ENCODE measurements around the gene GALNT17.

Gene GALNT17

GRCh38 chr7:71696511-71696910 is 564.6 kb downstream of the GALNT17 start:
- no CpG with 5 or more reads among the region's 2 CpGs for WGBS (ENCODE audit: insufficient coverage)
- ChIA-PET CTCF (interaction anchor here (1.4 kb wide), 1 partner anchor 19 kb away, joined by 3 read pairs; no protein-coding TSS in a partner anchor), POLR2A (no interaction called here)
- no peaks in the 10 kb centered on the region for H3K4me1 ChIP-seq (ENCODE audit: control extremely low read depth in 1 of 4, control insufficient read depth in 4 of 4, insufficient read depth in 4 of 4, low read length in 3 of 4)
- no peak overlapping the region for H3K27ac ChIP-seq (ENCODE audit: insufficient read depth in 1 of 2, low read depth in 1 of 2, low read length in 2 of 2, poor library complexity in 1 of 2, severe bottlenecking in 2 of 2)
- DNase-seq: no peak
- peaks cover 0 to 2% (median 0%) of the 10 kb centered on the region in 5 experiments for H3K27me3 ChIP-seq (replicated peaks in 2 of 5; ENCODE audit: control insufficient read depth in 4 of 5, insufficient read depth in 5 of 5, low read length in 4 of 5)
- H3K4me3 ChIP-seq (ENCODE audit: control insufficient read depth in 1 of 7, extremely low read depth in 1 of 7, insufficient read depth in 4 of 7, low read depth in 2 of 7, low read length in 6 of 7): no peak overlapping the region
- no peaks in the 10 kb centered on the region for H3K9me3 ChIP-seq (ENCODE audit: control extremely low read depth in 1 of 5, control insufficient read depth in 4 of 5, insufficient read depth in 2 of 5, low read depth in 1 of 5, low read length in 4 of 5)
- H3K36me3 ChIP-seq (ENCODE audit: control insufficient read depth in 4 of 4, insufficient read depth in 4 of 4, low read length in 3 of 4): no peaks in the 10 kb centered on the region

DNA sequence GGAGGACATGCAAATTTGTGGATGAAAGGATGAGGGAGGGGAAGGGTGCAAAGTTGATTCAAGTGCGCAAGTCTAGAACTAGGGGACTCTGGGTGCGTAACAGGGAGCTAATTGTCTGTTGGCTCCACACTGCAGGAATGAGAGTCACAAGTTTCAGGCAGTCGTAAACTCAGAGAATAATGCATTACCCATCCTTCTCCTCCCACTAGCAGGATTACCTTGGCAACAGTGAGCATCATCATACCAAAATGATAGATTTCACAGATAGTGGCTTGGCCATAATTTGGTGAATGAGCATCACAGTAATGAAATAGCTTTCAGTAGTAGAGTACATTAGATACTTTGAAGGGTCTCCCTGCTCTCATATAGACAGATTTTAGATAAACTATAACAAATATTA is 565.5 kb downstream of the GALNT17 start:
- POLR2A ChIA-PET: no interaction called here
- H3K27ac ChIP-seq (ENCODE audit: insufficient read depth in 1 of 2, low read depth in 1 of 2, low read length in 2 of 2, poor library complexity in 1 of 2, severe bottlenecking in 2 of 2): no peak overlapping the region
- no peaks in the 10 kb centered on the region for H3K9me3 ChIP-seq (ENCODE audit: control extremely low read depth in 1 of 5, control insufficient read depth in 4 of 5, insufficient read depth in 2 of 5, low read depth in 1 of 5, low read length in 4 of 5)
- CTCF ChIA-PET: interaction anchor here (1.4 kb wide), 1 partner anchor 20 kb away, joined by 3 read pairs; no protein-coding TSS in a partner anchor
- H3K4me1 ChIP-seq (ENCODE audit: control extremely low read depth in 1 of 4, control insufficient read depth in 4 of 4, insufficient read depth in 4 of 4, low read length in 3 of 4): no peaks in the 10 kb centered on the region
- no peak for DNase-seq
- H3K27me3 ChIP-seq (replicated peaks in 2 of 5; ENCODE audit: control insufficient read depth in 4 of 5, insufficient read depth in 5 of 5, low read length in 4 of 5): peaks cover 0 to 2% (median 0%) of the 10 kb centered on the region in 5 experiments
- no peaks in the 10 kb centered on the region for H3K36me3 ChIP-seq (ENCODE audit: control insufficient read depth in 4 of 4, insufficient read depth in 4 of 4, low read length in 3 of 4)
- no peak overlapping the region for H3K4me3 ChIP-seq (ENCODE audit: control insufficient read depth in 1 of 7, extremely low read depth in 1 of 7, insufficient read depth in 4 of 7, low read depth in 2 of 7, low read length in 6 of 7)
- WGBS (ENCODE audit: insufficient coverage): 96% methylated on average over 3 of the region's 3 CpGs

DNA sequence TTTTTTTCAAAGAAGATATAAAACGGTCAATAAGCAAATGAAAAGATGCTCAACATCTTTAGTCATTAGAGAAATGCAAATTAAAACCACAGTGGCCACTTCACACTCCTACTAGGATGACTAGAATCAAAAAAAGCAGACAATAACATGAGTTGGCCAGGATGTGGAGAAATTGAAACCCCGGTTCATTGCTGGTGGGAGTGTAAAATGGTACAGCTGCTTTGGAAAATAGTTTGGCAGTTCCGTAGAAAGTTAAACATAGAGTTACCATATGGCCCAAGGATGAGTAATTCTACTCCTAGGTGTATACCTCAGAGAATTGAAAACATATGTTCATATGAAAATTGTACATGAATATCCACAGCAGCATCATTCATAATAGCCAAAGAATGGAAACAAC is 573.3 kb downstream of the GALNT17 start:
- peaks cover 0 to 27% (median 2%) of the 10 kb centered on the region in 5 experiments for H3K9me3 ChIP-seq (ENCODE audit: control extremely low read depth in 1 of 5, control insufficient read depth in 4 of 5, insufficient read depth in 2 of 5, low read depth in 1 of 5, low read length in 4 of 5)
- no peak overlapping the region for H3K4me3 ChIP-seq (ENCODE audit: control insufficient read depth in 1 of 7, extremely low read depth in 1 of 7, insufficient read depth in 4 of 7, low read depth in 2 of 7, low read length in 6 of 7)
- H3K27me3 ChIP-seq (replicated peaks in 2 of 5; ENCODE audit: control insufficient read depth in 4 of 5, insufficient read depth in 5 of 5, low read length in 4 of 5): peaks cover 0 to 2% (median 0%) of the 10 kb centered on the region in 5 experiments
- ChIA-PET CTCF (no interaction called here), POLR2A (no interaction called here)
- no peak overlapping the region for H3K27ac ChIP-seq (ENCODE audit: insufficient read depth in 1 of 2, low read depth in 1 of 2, low read length in 2 of 2, poor library complexity in 1 of 2, severe bottlenecking in 2 of 2)
- 86% methylated on average over 1 of the region's 3 CpGs for WGBS (ENCODE audit: insufficient coverage)
- DNase-seq: no peak
- H3K4me1 ChIP-seq (ENCODE audit: control extremely low read depth in 1 of 4, control insufficient read depth in 4 of 4, insufficient read depth in 4 of 4, low read length in 3 of 4): no peaks in the 10 kb centered on the region
- no peaks in the 10 kb centered on the region for H3K36me3 ChIP-seq (ENCODE audit: control insufficient read depth in 4 of 4, insufficient read depth in 4 of 4, low read length in 3 of 4)

DNA sequence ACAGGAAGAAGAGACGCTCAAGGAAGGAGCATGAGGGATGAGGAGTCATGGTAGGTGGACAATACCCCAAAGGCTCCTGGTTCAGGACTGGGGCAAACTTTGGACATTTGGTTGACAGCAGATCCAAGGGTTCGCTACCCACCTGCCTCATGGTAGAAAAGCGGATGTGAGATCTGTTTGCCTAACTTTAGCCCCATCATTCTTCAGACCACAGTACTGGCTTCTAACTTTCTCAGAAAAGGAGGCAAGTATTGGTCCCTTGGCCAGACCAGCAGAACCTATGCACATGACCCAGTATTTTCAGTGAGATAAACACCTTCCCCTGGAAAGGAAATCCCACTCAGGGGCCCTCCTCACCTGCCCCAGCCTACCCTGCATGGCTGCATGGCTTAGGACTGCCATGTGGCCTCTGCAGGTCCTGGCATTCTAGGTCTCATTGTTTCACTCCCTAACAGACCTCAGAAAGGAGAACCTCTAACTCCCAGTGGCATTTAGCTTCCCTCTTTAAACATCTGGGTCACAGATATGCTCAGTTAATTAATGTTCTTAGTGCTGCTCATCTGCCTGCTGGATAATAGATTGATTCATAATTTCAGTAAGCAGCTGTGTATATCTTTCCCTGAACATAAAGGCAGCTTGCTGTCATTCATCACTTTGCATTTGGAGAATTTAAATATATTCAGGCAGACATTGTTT is 574.1 kb downstream of the GALNT17 start:
- Histone ChIP-seq H3K27me3 (replicated peaks in 2 of 5; ENCODE audit: control insufficient read depth in 4 of 5, insufficient read depth in 5 of 5, low read length in 4 of 5) (peaks cover 0 to 2% (median 0%) of the 10 kb centered on the region in 5 experiments), H3K9me3 (ENCODE audit: control extremely low read depth in 1 of 5, control insufficient read depth in 4 of 5, insufficient read depth in 2 of 5, low read depth in 1 of 5, low read length in 4 of 5) (peaks cover 0 to 27% (median 2%) of the 10 kb centered on the region in 5 experiments), H3K4me3 (ENCODE audit: control insufficient read depth in 1 of 7, extremely low read depth in 1 of 7, insufficient read depth in 4 of 7, low read depth in 2 of 7, low read length in 6 of 7) (no peak overlapping the region), H3K27ac (ENCODE audit: insufficient read depth in 1 of 2, low read depth in 1 of 2, low read length in 2 of 2, poor library complexity in 1 of 2, severe bottlenecking in 2 of 2) (no peak overlapping the region), H3K4me1 (ENCODE audit: control extremely low read depth in 1 of 4, control insufficient read depth in 4 of 4, insufficient read depth in 4 of 4, low read length in 3 of 4) (no peaks in the 10 kb centered on the region), H3K36me3 (ENCODE audit: control insufficient read depth in 4 of 4, insufficient read depth in 4 of 4, low read length in 3 of 4) (no peaks in the 10 kb centered on the region)
- POLR2A ChIA-PET: no interaction called here
- no peak for DNase-seq
- WGBS (ENCODE audit: insufficient coverage): 100% methylated on average over 2 of the region's 3 CpGs
- CTCF ChIA-PET: no interaction called here

DNA sequence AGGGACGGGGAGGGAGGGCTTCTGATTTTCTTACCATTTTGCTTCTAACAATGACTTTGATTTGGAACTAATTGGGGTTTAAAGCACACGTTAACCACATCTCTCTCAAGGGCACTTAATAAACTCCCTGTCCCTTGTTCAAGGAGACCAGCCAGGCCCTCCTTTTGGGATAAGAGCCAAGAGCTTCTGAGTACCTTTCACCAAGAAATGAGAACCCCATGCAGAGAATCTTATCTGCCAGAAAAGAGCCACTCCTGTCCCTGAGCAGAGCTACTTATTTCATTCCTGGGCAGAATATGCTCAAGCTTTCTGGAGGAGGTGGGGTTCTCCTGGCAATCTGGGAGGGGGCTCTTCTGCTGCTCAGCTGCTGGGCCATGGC is 574.6 kb downstream of the GALNT17 start:
- no peak overlapping the region for H3K27ac ChIP-seq (ENCODE audit: insufficient read depth in 1 of 2, low read depth in 1 of 2, low read length in 2 of 2, poor library complexity in 1 of 2, severe bottlenecking in 2 of 2)
- no peak for DNase-seq
- H3K9me3 ChIP-seq (ENCODE audit: control extremely low read depth in 1 of 5, control insufficient read depth in 4 of 5, insufficient read depth in 2 of 5, low read depth in 1 of 5, low read length in 4 of 5): peaks cover 0 to 27% (median 2%) of the 10 kb centered on the region in 5 experiments
- POLR2A ChIA-PET: no interaction called here
- no peaks in the 10 kb centered on the region for H3K36me3 ChIP-seq (ENCODE audit: control insufficient read depth in 4 of 4, insufficient read depth in 4 of 4, low read length in 3 of 4)
- H3K4me3 ChIP-seq (ENCODE audit: control insufficient read depth in 1 of 7, extremely low read depth in 1 of 7, insufficient read depth in 4 of 7, low read depth in 2 of 7, low read length in 6 of 7): no peak overlapping the region
- WGBS (ENCODE audit: insufficient coverage): no CpG with 5 or more reads among the region's 2 CpGs
- no peaks in the 10 kb centered on the region for H3K4me1 ChIP-seq (ENCODE audit: control extremely low read depth in 1 of 4, control insufficient read depth in 4 of 4, insufficient read depth in 4 of 4, low read length in 3 of 4)
- H3K27me3 ChIP-seq (replicated peaks in 2 of 5; ENCODE audit: control insufficient read depth in 4 of 5, insufficient read depth in 5 of 5, low read length in 4 of 5): peaks cover 0 to 2% (median 0%) of the 10 kb centered on the region in 5 experiments
- CTCF ChIA-PET: no interaction called here

GRCh38 chr7:71707041-71707440 is 575.1 kb downstream of the GALNT17 start:
- Histone ChIP-seq H3K27me3 (replicated peaks in 2 of 5; ENCODE audit: control insufficient read depth in 4 of 5, insufficient read depth in 5 of 5, low read length in 4 of 5) (peaks cover 0 to 2% (median 0%) of the 10 kb centered on the region in 5 experiments), H3K9me3 (ENCODE audit: control extremely low read depth in 1 of 5, control insufficient read depth in 4 of 5, insufficient read depth in 2 of 5, low read depth in 1 of 5, low read length in 4 of 5) (peaks cover 0 to 27% (median 2%) of the 10 kb centered on the region in 5 experiments), H3K4me1 (ENCODE audit: control extremely low read depth in 1 of 4, control insufficient read depth in 4 of 4, insufficient read depth in 4 of 4, low read length in 3 of 4) (no peaks in the 10 kb centered on the region), H3K27ac (ENCODE audit: insufficient read depth in 1 of 2, low read depth in 1 of 2, low read length in 2 of 2, poor library complexity in 1 of 2, severe bottlenecking in 2 of 2) (no peak overlapping the region), H3K4me3 (ENCODE audit: control insufficient read depth in 1 of 7, extremely low read depth in 1 of 7, insufficient read depth in 4 of 7, low read depth in 2 of 7, low read length in 6 of 7) (no peak overlapping the region), H3K36me3 (ENCODE audit: control insufficient read depth in 4 of 4, insufficient read depth in 4 of 4, low read length in 3 of 4) (no peaks in the 10 kb centered on the region)
- CTCF ChIA-PET: no interaction called here
- WGBS (ENCODE audit: insufficient coverage): 100% methylated on average over 1 of the region's 2 CpGs
- DNase-seq: no peak
- POLR2A ChIA-PET: no interaction called here

DNA sequence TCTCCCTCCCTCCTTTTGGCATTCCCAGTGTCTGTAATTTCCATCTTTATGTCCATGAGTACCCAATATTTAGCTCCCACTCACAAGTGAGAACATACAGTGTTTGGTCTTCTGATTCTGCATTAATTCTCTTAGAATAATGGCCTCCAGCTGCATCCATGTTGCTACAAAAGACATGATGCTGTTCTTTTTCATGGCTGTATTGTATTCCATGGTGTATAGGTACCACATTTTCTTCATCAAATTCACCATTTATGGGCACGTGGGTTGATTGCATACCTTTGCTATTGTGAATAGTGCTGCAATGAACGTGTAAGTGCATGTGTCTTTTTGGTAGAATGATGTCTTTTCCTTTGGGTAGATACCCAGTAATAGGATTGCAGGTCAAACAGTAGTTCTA is 576.8 kb downstream of the GALNT17 start:
- H3K4me1 ChIP-seq (ENCODE audit: control extremely low read depth in 1 of 4, control insufficient read depth in 4 of 4, insufficient read depth in 4 of 4, low read length in 3 of 4): no peaks in the 10 kb centered on the region
- WGBS (ENCODE audit: insufficient coverage): no CpG with 5 or more reads among the region's 2 CpGs
- peaks cover 0 to 14% (median 4%) of the 10 kb centered on the region in 5 experiments for H3K27me3 ChIP-seq (replicated peaks in 2 of 5; ENCODE audit: control insufficient read depth in 4 of 5, insufficient read depth in 5 of 5, low read length in 4 of 5)
- no peak for DNase-seq
- H3K36me3 ChIP-seq (ENCODE audit: control insufficient read depth in 4 of 4, insufficient read depth in 4 of 4, low read length in 3 of 4): no peaks in the 10 kb centered on the region
- H3K4me3 ChIP-seq (ENCODE audit: control insufficient read depth in 1 of 7, extremely low read depth in 1 of 7, insufficient read depth in 4 of 7, low read depth in 2 of 7, low read length in 6 of 7): no peak overlapping the region
- peaks cover 0 to 24% (median 2%) of the 10 kb centered on the region in 5 experiments for H3K9me3 ChIP-seq (ENCODE audit: control extremely low read depth in 1 of 5, control insufficient read depth in 4 of 5, insufficient read depth in 2 of 5, low read depth in 1 of 5, low read length in 4 of 5)
- no peak overlapping the region for H3K27ac ChIP-seq (ENCODE audit: insufficient read depth in 1 of 2, low read depth in 1 of 2, low read length in 2 of 2, poor library complexity in 1 of 2, severe bottlenecking in 2 of 2)
- CTCF ChIA-PET: no interaction called here
- POLR2A ChIA-PET: no interaction called here

All from common myeloid progenitor, CD34-positive (primary cell).